DMS114 treated with DMSO at 0.1 percent for 48 hours (cell line): Measurements from ENCODE around the gene MAP7.
"Not testable (repeated sequence)": the region's sequence is repeated elsewhere in the genome, so short reads cannot be mapped to it uniquely, and the experiment has no call there.

ENCODE experiments used
- DNase-seq: peaks from one replicate; lab custom pipeline; 2025; ENCODE audit not compliant: unreplicated experiment; lab: John Stamatoyannopoulos, UW

Gene MAP7

GRCh38 chr6:136398453-136398852, 151.8 kb downstream of the MAP7 start:
- DNase-seq, result no peak

DNA sequence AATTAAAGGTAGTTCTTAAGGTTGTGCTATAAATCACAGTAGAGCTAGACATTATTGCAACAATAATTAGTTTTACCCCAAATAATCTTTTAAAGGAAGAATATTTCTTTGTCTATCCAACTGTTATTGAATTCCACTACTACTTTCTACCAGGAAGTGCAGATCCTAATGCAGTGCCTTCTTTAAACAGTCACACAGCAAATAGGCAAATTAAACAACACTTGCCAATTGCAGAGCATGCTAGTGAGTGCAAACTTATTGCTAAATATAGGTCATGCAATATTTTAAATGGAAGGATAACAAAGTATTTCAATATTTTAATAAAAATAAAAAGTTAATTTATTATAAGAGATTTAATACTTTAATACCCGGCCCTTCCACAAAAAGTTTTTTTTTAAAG, 153.3 kb downstream of the MAP7 start:
- no peak for DNase-seq

- DNase-seq, result not testable (repeated sequence)
Observed at GRCh38 chr6:136390959-136391358, 159.3 kb downstream of the MAP7 start.

DNA sequence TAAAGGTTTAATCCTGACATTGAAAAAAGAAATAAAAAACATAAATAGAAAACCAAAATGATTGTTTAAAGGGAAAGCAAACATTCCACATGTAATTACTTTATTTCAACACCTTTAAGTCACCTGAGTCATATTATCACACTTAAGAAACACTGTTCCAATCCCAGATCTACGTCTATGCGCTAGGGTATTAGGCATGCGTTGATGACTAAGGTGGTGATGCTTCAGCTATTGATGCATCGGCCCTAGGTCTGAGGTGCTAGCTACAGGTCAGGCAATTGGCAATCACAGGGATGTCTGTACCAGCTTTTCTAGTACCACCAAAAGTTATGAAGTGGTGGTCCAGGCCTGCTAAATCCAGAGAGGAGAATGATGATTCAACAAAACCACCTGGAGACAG, 162.9 kb downstream of the MAP7 start:
- no peak for DNase-seq

- DNase-seq, result no peak
Observed at GRCh38 chr6:136383268-136383937, 166.8 kb downstream of the MAP7 start.

DNA sequence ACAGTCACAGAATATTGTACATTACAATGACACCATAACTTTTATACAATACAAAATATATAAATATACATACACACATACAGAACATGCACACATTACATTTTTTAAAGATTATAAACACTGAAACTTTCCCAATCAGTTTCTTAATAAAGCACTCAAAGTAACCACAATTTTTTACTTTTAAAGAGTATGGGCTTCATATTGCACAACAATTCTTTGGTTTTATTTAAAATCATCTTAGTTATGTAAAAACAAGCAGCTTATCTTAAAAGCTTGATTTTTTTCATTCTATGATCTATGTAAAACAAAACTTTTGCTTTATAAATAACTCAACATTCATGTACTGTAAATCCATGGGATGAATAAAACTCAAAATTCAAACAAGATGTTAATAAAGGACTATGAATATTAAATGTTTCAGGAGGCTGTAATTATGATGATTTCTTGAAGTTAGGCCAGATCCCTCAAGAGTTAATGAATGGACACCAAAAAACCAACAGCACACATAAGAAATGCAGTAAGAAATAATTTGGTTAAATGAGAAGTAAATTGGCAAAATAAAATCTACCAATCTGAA, 167.5 kb downstream of the MAP7 start:
- no peak for DNase-seq

DNA sequence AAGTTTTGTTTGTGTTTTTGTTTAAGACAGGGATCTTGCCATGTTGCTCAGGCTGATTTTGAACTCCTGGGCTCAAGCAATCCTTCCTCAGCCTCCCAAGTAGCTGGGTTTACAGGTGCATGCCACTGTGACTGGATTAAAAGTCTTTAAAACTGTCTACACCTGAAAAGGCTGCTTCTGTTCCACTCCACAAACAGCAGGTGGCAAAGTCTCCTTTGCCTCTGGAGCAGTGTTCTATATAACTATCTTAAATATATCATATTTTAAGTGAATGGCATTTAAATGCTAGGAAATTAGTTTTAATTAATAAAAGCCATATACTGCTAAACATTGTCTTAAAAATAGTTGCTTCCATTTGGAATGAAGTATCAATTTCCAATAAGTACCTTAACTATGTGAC, 171.3 kb downstream of the MAP7 start:
- no peak for DNase-seq

GRCh38 chr6:136375836-136376235, 174.4 kb downstream of the MAP7 start:
- not testable (repeated sequence) for DNase-seq

DNA sequence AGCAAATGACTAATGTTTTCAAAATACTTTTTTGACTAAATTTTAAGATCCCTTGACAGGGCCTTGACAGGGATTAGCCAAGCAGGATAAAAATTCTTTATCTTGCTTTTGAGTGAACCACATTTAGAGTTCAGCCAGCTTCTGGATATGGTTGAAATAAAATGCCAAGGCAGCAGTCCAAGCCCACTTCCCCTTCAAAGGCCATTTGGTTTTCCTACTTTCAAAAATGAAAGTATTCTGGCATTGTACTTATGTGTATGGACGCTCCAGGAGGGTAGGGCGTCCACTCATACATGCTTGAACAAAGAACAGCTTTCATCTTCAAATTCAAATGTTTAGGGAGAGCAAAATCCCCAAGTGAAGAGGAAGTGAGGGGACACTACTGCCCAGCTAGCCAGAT, 178.3 kb downstream of the MAP7 start:
- DNase-seq, result no peak

GRCh38 chr6:136370988-136371728, 179.1 kb downstream of the MAP7 start:
- no peak for DNase-seq

- DNase-seq, result no peak
Observed at GRCh38 chr6:136365776-136366354, 184.4 kb downstream of the MAP7 start.

DNA sequence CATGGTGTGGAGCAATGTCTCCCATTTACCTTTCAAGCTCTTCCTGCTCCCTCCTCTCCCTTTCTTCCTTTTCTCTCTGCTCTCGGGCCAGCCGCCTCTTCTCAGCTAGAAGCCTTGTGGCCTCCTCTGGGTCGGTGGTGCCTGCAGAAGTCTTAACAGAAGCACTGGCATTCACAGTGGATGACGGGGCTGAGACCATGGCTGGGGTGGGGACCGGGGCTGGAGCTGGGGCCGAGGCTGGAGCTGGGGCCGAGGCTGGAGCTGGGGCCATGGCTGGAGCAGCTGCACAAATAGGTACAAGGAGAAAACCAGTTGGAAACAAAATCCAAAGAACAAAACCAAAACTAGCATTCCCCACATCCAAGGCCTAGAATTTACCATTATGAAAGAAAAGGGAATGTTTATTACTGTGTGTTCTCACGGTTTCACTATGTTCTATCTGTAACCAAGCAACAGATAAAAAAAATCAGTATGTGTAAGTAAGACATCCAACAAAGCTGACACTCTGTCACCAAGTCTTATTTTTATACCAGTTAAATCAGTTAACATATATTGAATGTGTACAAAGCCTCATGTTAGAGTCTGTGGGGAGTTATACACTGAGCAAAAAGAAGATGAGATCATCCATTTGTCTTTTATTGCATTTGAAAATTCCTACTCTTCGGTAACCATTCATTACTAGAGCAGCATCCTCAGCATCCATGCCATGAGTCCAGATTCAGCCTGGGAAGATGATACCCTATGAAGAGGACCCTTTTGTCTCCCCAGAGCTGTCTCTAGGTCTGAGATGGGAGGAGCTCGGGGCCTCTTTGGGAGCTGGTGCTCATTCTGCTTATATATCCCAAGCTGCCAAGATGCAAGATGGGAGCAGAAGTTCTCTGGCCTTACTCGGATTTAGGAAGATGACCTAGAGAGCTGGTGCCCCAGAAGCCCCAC, 187.5 kb downstream of the MAP7 start:
- no peak for DNase-seq

DNA sequence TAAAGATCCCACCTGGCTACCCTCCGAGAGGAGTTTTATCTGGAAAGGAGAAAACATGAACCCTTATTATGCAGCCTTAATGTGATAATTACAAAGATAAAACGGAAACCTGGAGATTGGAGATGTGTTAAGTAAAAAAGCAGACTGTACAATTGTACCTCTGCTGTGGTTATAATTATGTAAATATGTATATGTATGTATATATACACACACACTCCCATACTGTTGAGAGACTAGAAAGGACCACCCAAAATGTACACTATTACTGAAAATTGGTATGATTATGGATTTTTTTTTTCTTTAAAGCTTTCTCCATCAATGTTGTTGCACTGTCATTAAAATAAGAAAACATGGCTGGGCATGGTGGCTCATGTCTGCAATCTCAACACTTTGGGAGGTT, 188.4 kb downstream of the MAP7 start:
- DNase-seq, result no peak

- no peak for DNase-seq
Observed at GRCh38 chr6:136360783-136361182, 189.4 kb downstream of the MAP7 start.

DNA sequence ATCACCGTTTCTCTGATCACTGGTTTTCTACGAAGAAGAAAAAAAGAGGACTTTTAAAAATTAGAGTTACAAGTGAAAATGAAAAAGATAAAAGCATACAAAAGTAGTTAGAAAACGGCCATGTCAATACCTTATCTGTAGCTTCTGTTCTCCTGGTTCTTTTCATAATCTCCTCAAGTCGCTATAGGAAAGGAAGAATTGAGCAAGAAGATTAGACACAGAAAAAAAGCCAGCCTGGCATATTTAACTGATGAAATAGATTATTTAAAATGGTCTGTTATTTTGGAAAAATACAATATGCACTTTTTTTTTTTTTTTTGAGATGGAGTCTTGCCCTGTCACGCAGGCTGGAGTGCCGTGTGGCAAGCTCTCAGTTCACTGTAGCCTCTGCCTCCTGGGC, 190.4 kb downstream of the MAP7 start:
- no peak for DNase-seq

GRCh38 chr6:136351518-136352110, 198.6 kb downstream of the MAP7 start:
- DNase-seq, result no peak

DNA sequence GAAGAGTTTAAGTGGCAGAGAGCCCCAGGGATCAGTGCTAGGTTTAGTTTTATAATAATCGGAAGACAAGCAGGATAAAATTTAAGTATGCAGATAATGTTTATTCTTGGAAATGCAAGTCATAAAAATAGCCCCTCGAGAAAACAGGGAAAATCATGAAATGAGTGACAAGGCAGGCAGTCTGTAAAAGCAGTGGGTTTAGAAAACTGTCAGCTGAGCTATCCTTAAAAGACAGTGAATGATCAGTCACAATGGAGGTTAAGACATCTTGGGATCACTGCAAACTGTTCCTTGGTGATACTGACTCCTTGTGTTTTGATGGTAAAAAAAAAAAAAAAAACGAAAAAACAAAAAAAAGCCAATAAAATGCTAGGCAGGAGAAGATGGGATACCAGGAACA, 199.3 kb downstream of the MAP7 start:
- DNase-seq, result no peak

GRCh38 chr6:136347847-136348246, 202.4 kb downstream of the MAP7 start:
- no peak for DNase-seq

DNA sequence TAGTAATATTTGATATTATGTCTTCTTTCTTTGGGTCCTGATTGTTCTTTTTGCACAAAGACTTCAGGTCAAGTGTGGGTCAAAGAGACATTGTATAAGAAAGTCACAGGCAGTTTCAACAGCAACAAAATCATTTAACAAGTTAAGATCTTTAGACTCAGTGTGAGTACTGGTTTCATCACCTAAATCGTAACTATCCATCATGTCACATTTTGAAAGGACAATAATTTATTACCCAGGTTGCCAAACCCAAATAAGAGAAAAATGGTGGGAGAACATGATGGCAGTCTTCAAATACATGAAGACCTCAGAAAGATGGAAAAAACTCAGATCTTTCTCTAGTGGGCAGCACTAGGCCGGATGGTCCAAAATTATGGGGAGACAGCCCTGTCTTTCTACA, 205.1 kb downstream of the MAP7 start:
- no peak for DNase-seq

DNA sequence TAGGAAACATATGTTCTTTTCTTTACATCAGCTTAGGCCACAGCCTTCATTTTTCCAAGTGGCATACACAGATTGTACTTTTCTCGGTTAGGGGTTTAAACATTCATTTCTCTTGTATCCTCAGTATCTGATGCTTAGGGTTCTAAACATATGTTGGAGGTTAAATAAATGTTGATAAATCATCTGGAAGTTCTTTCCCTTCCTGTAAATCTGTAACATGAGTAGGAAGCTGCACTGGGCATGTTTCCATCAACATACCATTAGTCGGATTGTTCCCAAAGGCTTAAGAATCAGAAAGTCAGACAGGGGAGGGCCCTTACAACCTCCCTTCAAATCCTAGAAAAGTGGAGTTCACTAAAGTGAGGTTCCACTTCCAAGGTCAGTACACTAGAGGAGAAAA, 205.8 kb downstream of the MAP7 start:
- DNase-seq, result no peak

DNA sequence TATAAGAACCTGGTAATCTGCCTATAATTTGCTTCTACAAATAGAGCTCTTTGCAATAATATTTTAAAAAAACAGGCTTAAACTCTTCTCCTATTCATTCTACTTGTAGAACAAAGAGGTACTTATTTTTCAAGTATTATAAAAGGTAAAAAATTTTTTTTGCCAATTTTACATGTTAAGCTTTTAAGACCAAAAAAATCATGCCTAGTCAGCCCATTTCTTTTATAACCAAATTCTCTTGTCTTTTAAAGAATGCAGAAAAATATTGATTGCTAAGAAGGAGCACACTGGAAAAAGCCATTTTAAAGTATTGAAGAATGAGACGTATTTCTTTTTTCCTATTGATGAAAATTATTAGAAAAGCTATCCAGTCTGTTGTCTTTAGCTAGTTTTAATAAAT, 206.5 kb downstream of the MAP7 start:
- no peak for DNase-seq
